Measurements from ENCODE around the gene RNASEH2B. TPM values are rescaled to one million over a fixed set of nuclear protein-coding genes. Genes with fewer than 3 reads are reported as not detected.

The RNASEH2B gene
- total and polyA plus RNA-seq, 2 experiments from 2014 or later, result 39.0 to 64.8 TPM

- TF ChIP-seq, protein P1, sequence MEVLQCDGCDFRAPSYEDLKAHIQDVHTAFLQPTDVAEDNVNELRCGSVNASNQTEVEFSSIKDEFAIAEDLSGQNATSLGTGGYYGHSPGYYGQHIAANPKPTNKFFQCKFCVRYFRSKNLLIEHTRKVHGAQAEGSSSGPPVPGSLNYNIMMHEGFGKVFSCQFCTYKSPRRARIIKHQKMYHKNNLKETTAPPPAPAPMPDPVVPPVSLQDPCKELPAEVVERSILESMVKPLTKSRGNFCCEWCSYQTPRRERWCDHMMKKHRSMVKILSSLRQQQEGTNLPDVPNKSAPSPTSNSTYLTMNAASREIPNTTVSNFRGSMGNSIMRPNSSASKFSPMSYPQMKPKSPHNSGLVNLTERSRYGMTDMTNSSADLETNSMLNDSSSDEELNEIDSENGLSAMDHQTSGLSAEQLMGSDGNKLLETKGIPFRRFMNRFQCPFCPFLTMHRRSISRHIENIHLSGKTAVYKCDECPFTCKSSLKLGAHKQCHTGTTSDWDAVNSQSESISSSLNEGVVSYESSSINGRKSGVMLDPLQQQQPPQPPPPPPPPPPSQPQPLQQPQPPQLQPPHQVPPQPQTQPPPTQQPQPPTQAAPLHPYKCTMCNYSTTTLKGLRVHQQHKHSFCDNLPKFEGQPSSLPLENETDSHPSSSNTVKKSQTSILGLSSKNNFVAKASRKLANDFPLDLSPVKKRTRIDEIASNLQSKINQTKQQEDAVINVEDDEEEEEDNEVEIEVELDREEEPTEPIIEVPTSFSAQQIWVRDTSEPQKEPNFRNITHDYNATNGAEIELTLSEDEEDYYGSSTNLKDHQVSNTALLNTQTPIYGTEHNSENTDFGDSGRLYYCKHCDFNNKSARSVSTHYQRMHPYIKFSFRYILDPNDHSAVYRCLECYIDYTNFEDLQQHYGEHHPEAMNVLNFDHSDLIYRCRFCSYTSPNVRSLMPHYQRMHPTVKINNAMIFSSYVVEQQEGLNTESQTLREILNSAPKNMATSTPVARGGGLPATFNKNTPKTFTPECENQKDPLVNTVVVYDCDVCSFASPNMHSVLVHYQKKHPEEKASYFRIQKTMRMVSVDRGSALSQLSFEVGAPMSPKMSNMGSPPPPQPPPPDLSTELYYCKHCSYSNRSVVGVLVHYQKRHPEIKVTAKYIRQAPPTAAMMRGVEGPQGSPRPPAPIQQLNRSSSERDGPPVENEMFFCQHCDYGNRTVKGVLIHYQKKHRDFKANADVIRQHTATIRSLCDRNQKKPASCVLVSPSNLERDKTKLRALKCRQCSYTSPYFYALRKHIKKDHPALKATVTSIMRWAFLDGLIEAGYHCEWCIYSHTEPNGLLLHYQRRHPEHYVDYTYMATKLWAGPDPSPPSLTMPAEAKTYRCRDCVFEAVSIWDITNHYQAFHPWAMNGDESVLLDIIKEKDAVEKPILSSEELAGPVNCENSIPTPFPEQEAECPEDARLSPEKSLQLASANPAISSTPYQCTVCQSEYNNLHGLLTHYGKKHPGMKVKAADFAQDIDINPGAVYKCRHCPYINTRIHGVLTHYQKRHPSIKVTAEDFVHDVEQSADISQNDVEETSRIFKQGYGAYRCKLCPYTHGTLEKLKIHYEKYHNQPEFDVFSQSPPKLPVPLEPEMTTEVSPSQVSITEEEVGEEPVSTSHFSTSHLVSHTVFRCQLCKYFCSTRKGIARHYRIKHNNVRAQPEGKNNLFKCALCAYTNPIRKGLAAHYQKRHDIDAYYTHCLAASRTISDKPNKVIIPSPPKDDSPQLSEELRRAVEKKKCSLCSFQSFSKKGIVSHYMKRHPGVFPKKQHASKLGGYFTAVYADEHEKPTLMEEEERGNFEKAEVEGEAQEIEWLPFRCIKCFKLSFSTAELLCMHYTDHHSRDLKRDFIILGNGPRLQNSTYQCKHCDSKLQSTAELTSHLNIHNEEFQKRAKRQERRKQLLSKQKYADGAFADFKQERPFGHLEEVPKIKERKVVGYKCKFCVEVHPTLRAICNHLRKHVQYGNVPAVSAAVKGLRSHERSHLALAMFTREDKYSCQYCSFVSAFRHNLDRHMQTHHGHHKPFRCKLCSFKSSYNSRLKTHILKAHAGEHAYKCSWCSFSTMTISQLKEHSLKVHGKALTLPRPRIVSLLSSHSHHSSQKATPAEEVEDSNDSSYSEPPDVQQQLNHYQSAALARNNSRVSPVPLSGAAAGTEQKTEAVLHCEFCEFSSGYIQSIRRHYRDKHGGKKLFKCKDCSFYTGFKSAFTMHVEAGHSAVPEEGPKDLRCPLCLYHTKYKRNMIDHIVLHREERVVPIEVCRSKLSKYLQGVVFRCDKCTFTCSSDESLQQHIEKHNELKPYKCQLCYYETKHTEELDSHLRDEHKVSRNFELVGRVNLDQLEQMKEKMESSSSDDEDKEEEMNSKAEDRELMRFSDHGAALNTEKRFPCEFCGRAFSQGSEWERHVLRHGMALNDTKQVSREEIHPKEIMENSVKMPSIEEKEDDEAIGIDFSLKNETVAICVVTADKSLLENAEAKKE (CRISPR knock-in tag; IDR thresholded peaks at IDR 0.05), result no peak
- TF ChIP-seq POLR2AphosphoS5 (IDR thresholded peaks at IDR 0.05; ENCODE audit: low read depth), result no peak
- no peak for TF ChIP-seq JUNB (IDR thresholded peaks at IDR 0.05; ENCODE audit: unreplicated experiment)
Measured at GRCh38 chr13:50882816-50883435, 26.7 kb upstream of the RNASEH2B start (continued).

DNA sequence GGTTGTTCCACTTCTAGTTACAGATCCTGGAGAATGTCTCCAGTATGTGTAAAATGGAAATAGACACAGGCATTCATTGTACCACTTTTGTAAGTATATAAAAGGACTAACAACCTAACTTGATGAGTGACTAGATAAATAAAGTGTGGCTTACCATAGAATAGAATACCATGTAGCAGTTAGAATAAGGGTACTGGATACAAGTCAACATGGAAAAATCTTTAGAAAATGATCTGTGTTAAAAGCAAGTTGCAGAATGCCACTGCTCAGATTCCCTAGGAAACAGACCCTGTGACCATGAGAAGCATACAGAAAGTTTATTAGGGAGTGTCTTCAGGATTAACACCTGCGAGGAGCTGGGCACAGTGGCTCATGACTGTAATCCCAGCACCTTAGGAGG is 25.9 kb upstream of the RNASEH2B start:
- Histone ChIP-seq H3K27me3 (ENCODE audit: insufficient read depth) (no peaks in the 10 kb centered on the region), H3K27ac (ENCODE audit: low read depth) (no peak overlapping the region), H4K20me1 (replicated peaks; ENCODE audit: insufficient read depth) (no peaks in the 10 kb centered on the region), H3K36me3 (ENCODE audit: insufficient read depth) (no peaks in the 10 kb centered on the region), H3K4me1 (ENCODE audit: insufficient read depth) (no peaks in the 10 kb centered on the region), H3F3A (replicated peaks; ENCODE audit: low read depth) (no peaks in the 10 kb centered on the region), H3K79me2 (replicated peaks; ENCODE audit: insufficient read depth) (no peaks in the 10 kb centered on the region), H3K9me2 (ENCODE audit: insufficient read depth) (no peaks in the 10 kb centered on the region), H3K4me2 (no peak overlapping the region), H3K4me3 (no peak overlapping the region), H2AFZ (0 out of 2 replicates have a peak overlapping the region, but pooled peaks have one; percentile 12)
- H3K27ac Mint-ChIP-seq, result no peak overlapping the region
- DNase-seq (ENCODE audit: low spot score) (no peak), ATAC-seq (no peak)
- H3K9me3 Mint-ChIP-seq, result no peaks in the 10 kb centered on the region
- H3K4me1 Mint-ChIP-seq, result no peaks in the 10 kb centered on the region
- H3K4me3 Mint-ChIP-seq, result no peak overlapping the region
- H3K27me3 Mint-ChIP-seq (ENCODE audit: insufficient read depth, low read depth, poor library complexity), result no peaks in the 10 kb centered on the region
- no peaks in the 10 kb centered on the region for H3K36me3 Mint-ChIP-seq (ENCODE audit: low read depth)
- TF ChIP-seq POLR2AphosphoS5 (IDR thresholded peaks at IDR 0.05; ENCODE audit: low read depth) (no peak), ZNF331 (CRISPR knock-in tag; IDR thresholded peaks at IDR 0.05; ENCODE audit: low read depth) (no peak), ZNF114 (CRISPR knock-in tag; IDR thresholded peaks at IDR 0.05) (no peak), STAT1 (IDR thresholded peaks at IDR 0.05; ENCODE audit: unreplicated experiment) (no peak), NANOG (IDR thresholded peaks at IDR 0.05; ENCODE audit: borderline replicate concordance) (no peak), CREB1 (CRISPR knock-in tag; IDR thresholded peaks at IDR 0.05; ENCODE audit: low read depth) (no peak), JUNB (IDR thresholded peaks at IDR 0.05; ENCODE audit: unreplicated experiment) (no peak)
- TF ChIP-seq, protein P1 (CRISPR knock-in tag; IDR thresholded peaks at IDR 0.05), result no peak
- TF ChIP-seq, protein P2, sequence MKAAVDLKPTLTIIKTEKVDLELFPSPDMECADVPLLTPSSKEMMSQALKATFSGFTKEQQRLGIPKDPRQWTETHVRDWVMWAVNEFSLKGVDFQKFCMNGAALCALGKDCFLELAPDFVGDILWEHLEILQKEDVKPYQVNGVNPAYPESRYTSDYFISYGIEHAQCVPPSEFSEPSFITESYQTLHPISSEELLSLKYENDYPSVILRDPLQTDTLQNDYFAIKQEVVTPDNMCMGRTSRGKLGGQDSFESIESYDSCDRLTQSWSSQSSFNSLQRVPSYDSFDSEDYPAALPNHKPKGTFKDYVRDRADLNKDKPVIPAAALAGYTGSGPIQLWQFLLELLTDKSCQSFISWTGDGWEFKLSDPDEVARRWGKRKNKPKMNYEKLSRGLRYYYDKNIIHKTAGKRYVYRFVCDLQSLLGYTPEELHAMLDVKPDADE (IDR thresholded peaks at IDR 0.05), result no peak

Data from GM23338 (cell line).